GM21717 (cell line): ENCODE data around the gene C1orf141.
"Not testable (repeated sequence)": the region's sequence is repeated elsewhere in the genome, so short reads cannot be mapped to it uniquely, and the experiment has no call there.

ENCODE experiments used
- ATAC-seq: cut with Tn5 transposase; IDR thresholded peaks from one replicate; pipeline ENCODE4 v1.9.1; 2021; ENCODE audit warnings: mild to moderate bottlenecking, moderate library complexity; ENCODE audit not compliant: unreplicated experiment

The C1orf141 gene

GRCh38 chr1:67089685-67090208 lies 45.0 kb downstream of the C1orf141 start:
- no peak for ATAC-seq

- ATAC-seq = no peak
Observed at GRCh38 chr1:67088440-67088839, 46.3 kb downstream of the C1orf141 start.

GRCh38 chr1:67085326-67085725 lies 49.4 kb downstream of the C1orf141 start:
- no peak for ATAC-seq

GRCh38 chr1:67084765-67085318 lies 49.9 kb downstream of the C1orf141 start:
- no peak for ATAC-seq

- ATAC-seq = no peak
Observed at GRCh38 chr1:67078291-67078690, 56.5 kb downstream of the C1orf141 start.

- no peak for ATAC-seq
Observed at GRCh38 chr1:67077593-67077992, 57.2 kb downstream of the C1orf141 start.

- ATAC-seq = no peak
Observed at GRCh38 chr1:67072749-67073148, 62.0 kb downstream of the C1orf141 start.

- ATAC-seq = not testable (repeated sequence)
Observed at GRCh38 chr1:67067655-67068054, 67.1 kb downstream of the C1orf141 start.

- no peak for ATAC-seq
Observed at GRCh38 chr1:67062412-67062811, 72.4 kb downstream of the C1orf141 start.

GRCh38 chr1:67061266-67061665 lies 73.5 kb downstream of the C1orf141 start:
- no peak for ATAC-seq

GRCh38 chr1:67060811-67061218 lies 74.0 kb downstream of the C1orf141 start:
- no peak for ATAC-seq

GRCh38 chr1:67059346-67059745 lies 75.4 kb downstream of the C1orf141 start:
- ATAC-seq = no peak

GRCh38 chr1:67058761-67059160 lies 76.0 kb downstream of the C1orf141 start:
- ATAC-seq = no peak

- ATAC-seq = no peak
Observed at GRCh38 chr1:67058242-67058641, 76.5 kb downstream of the C1orf141 start.

GRCh38 chr1:67053785-67054772 lies 80.7 kb downstream of the C1orf141 start, which contains the start of gene SLC35D1:
Gene SLC35D1 (minus strand): TSS chr1:67054148. CDS start chr1:67054013, 135 bp downstream.
- peak; percentile 84 for ATAC-seq

GRCh38 chr1:67053535-67053784 lies 81.3 kb downstream of the C1orf141 start:
- peak; percentile 45 for ATAC-seq

- peak; percentile 36 for ATAC-seq
Observed at GRCh38 chr1:67052741-67053534, 81.8 kb downstream of the C1orf141 start.

- ATAC-seq = no peak
Observed at GRCh38 chr1:67051196-67051595, 83.6 kb downstream of the C1orf141 start.

- no peak for ATAC-seq
Observed at GRCh38 chr1:67044631-67045270, 90.0 kb downstream of the C1orf141 start.

GRCh38 chr1:67043366-67043765 lies 91.4 kb downstream of the C1orf141 start:
- no peak for ATAC-seq
